PC-9 (cell line): Measurements from ENCODE around the gene NFATC4.
A peak's percentile ranks its signal among the peaks of the same experiment; 100 is the strongest.

ENCODE experiments used
- EZH2 ChIP-seq: fragments of 200-600 bp; sonication (generic); IDR thresholded peaks from 2 replicates; pipeline ENCODE4 v1.8.0; 2017; ENCODE audit warnings: antibody characterized with exemption, low read depth
- TF ChIP-seq, protein P1 (sequence below): fragments of 200-600 bp; sonication (generic); conservative IDR thresholded peaks from 2 replicates; pipeline ENCODE4 v1.6.1; 2017; ENCODE audit warnings: mixed run types, antibody characterized with exemption, mild to moderate bottlenecking, moderate library complexity

DNA sequence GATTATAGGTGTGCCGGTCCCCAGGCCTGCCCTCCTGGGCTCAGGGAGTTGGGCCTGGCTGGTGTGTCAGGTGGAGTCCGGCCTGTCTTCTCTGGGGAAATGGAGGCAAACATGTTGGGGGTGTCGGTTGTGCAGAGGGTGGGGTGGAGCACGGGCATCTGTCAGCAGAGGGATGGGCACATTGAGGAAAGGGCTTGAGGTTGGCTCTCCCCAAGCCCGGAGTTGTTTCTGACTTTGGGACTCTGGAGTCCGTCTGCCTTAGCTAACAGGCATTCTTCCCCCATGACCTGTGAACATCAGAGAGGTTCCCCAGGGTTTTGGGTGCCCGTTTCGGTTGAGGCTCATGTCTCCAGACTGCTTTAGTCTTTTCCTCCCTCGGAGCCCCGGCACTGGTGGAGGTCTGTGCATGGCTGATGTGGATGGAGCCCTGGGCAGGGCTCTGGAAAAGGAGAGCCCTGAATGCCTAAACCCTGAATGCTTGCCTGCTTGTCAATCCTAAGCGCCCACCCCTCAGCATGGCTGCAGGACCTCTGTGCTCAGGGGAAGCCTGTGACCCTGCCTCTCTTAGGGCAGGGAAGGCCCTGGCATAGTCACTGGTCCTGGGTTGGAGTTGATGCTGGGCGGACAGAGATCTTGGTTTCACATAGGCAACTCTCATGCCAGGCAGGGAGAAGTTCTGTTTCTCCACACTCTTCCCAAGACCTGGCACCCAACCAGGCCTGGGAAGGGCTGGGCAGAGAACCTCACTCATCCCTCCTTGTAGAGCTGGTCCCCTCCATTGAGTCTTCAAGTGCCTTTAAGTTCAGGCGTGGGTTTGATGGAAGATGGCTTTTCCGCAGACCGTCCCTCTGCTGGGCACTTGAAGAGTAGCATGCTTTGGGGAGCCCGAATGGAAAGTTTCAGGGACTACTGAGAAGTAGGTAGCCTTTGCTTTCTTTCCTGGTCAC is 43.7 kb downstream of the NFATC4 start:
- TF ChIP-seq, protein P1, sequence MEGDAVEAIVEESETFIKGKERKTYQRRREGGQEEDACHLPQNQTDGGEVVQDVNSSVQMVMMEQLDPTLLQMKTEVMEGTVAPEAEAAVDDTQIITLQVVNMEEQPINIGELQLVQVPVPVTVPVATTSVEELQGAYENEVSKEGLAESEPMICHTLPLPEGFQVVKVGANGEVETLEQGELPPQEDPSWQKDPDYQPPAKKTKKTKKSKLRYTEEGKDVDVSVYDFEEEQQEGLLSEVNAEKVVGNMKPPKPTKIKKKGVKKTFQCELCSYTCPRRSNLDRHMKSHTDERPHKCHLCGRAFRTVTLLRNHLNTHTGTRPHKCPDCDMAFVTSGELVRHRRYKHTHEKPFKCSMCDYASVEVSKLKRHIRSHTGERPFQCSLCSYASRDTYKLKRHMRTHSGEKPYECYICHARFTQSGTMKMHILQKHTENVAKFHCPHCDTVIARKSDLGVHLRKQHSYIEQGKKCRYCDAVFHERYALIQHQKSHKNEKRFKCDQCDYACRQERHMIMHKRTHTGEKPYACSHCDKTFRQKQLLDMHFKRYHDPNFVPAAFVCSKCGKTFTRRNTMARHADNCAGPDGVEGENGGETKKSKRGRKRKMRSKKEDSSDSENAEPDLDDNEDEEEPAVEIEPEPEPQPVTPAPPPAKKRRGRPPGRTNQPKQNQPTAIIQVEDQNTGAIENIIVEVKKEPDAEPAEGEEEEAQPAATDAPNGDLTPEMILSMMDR, result peak; percentile 72
- TF ChIP-seq EZH2, result no peak
